Measurements from ENCODE around the gene SERPINB2. TPM values are rescaled to one million over a fixed set of nuclear protein-coding genes. Genes with fewer than 3 reads are reported as not detected.

The SERPINB2 gene
- total RNA-seq, 3 donors from 2014 or later = not detected

- no peak for DNase-seq
- no peak for ATAC-seq
- Histone ChIP-seq H3K9me3 (no peaks in the 10 kb centered on the region), H3K36me3 (ENCODE audit: low read depth) (no peaks in the 10 kb centered on the region), H3K4me3 (no peak overlapping the region), H3K4me1 (ENCODE audit: low read depth) (no peaks in the 10 kb centered on the region)
- TF ChIP-seq CTCF (IDR thresholded peaks at IDR 0.05) = no peak
- intact Hi-C loops (cut with DNase I, micrococcal nuclease) = no loop called here
Observed at GRCh38 chr18:63888470-63889190, 1.1 kb downstream of the SERPINB2 start.

- no peak for ATAC-seq
- no peaks in the 10 kb centered on the region for H3K4me1 ChIP-seq (ENCODE audit: low read depth)
- no peak for TF ChIP-seq CTCF (IDR thresholded peaks at IDR 0.05)
- intact Hi-C loops (cut with DNase I, micrococcal nuclease) = no loop called here
- no peaks in the 10 kb centered on the region for H3K9me3 ChIP-seq
- no peak for DNase-seq
- no peaks in the 10 kb centered on the region for H3K36me3 ChIP-seq (ENCODE audit: low read depth)
- no peak overlapping the region for H3K4me3 ChIP-seq
Observed at GRCh38 chr18:63889626-63890025, 2.1 kb downstream of the SERPINB2 start.

- Histone ChIP-seq H3K36me3 (ENCODE audit: low read depth) (no peaks in the 10 kb centered on the region), H3K4me3 (no peak overlapping the region), H3K9me3 (no peaks in the 10 kb centered on the region), H3K4me1 (ENCODE audit: low read depth) (no peaks in the 10 kb centered on the region)
- ATAC-seq (no peak), DNase-seq (no peak)
- intact Hi-C loops (cut with DNase I, micrococcal nuclease) = no loop called here
- TF ChIP-seq CTCF (IDR thresholded peaks at IDR 0.05) = no peak
Observed at GRCh38 chr18:63890237-63890949, 2.9 kb downstream of the SERPINB2 start.

GRCh38 chr18:63890950-63891304 lies 3.4 kb downstream of the SERPINB2 start:
- H3K36me3 ChIP-seq (ENCODE audit: low read depth) = no peaks in the 10 kb centered on the region
- no peak for TF ChIP-seq CTCF (IDR thresholded peaks at IDR 0.05)
- no peak overlapping the region for H3K4me3 ChIP-seq
- no peaks in the 10 kb centered on the region for H3K9me3 ChIP-seq
- intact Hi-C loops (cut with DNase I, micrococcal nuclease) = no loop called here
- H3K4me1 ChIP-seq (ENCODE audit: low read depth) = no peaks in the 10 kb centered on the region
- ATAC-seq = peak; percentile 55
- DNase-seq = peak in 1 of 3 donors; percentile 5

GRCh38 chr18:63892566-63892965 lies 5.1 kb downstream of the SERPINB2 start:
- Histone ChIP-seq H3K9me3 (no peaks in the 10 kb centered on the region), H3K36me3 (ENCODE audit: low read depth) (no peaks in the 10 kb centered on the region), H3K4me3 (no peak overlapping the region), H3K4me1 (ENCODE audit: low read depth) (no peaks in the 10 kb centered on the region)
- no peak for TF ChIP-seq CTCF (IDR thresholded peaks at IDR 0.05)
- intact Hi-C loops (cut with DNase I, micrococcal nuclease) = no loop called here
- ATAC-seq (no peak), DNase-seq (no peak)
